NCI-H2081 (cell line): ENCODE data around the gene TKTL2.

Source experiments
- DNase-seq, 2 experiments: peaks; one replicate each; lab custom pipeline; 2025; lab: John Stamatoyannopoulos, UW

TKTL2 gene

GRCh38 chr4:163473576-163473975 lies at the start of gene TKTL2:
Gene TKTL2 (minus strand): TSS chr4:163473754. CDS start chr4:163473734, 20 bp downstream.
- DNase-seq = no peak

GRCh38 chr4:163515198-163515597 lies 41.6 kb upstream of the TKTL2 start:
- no peak for DNase-seq

GRCh38 chr4:163505374-163505773 lies 31.8 kb upstream of the TKTL2 start:
- DNase-seq = no peak

GRCh38 chr4:163500586-163500985 lies 27.0 kb upstream of the TKTL2 start:
- no peak for DNase-seq

GRCh38 chr4:163495900-163496299 lies 22.3 kb upstream of the TKTL2 start:
- no peak for DNase-seq

GRCh38 chr4:163494360-163495241 lies 21.0 kb upstream of the TKTL2 start, which contains the start of gene TMA16:
Gene TMA16 (plus strand): TSS chr4:163494690. CDS start chr4:163494802, 112 bp downstream.
- peak; percentile 80 to 93 for DNase-seq

GRCh38 chr4:163493643-163494359 lies 20.2 kb upstream of the TKTL2 start:
- DNase-seq = no peak

- DNase-seq = peak in 1 of 2 experiments; percentile 0
Measured at GRCh38 chr4:163492951-163493504, 19.5 kb upstream of the TKTL2 start.

GRCh38 chr4:163489929-163490328 lies 16.4 kb upstream of the TKTL2 start:
- DNase-seq = no peak

- DNase-seq = no peak
Measured at GRCh38 chr4:163486321-163486720, 12.8 kb upstream of the TKTL2 start.

GRCh38 chr4:163485589-163485988 lies 12.0 kb upstream of the TKTL2 start:
- no peak for DNase-seq

GRCh38 chr4:163484906-163485305 lies 11.4 kb upstream of the TKTL2 start:
- peak; percentile 4 to 27 for DNase-seq

GRCh38 chr4:163482190-163482589 lies 8.6 kb upstream of the TKTL2 start:
- DNase-seq = no peak

GRCh38 chr4:163476761-163477438 lies 3.3 kb upstream of the TKTL2 start:
- no peak for DNase-seq

GRCh38 chr4:163474027-163474426 lies 473 bp upstream of the TKTL2 start:
- no peak for DNase-seq

GRCh38 chr4:163473130-163473529 lies 424 bp downstream of the TKTL2 start:
- DNase-seq = no peak

- DNase-seq = no peak
Measured at GRCh38 chr4:163470391-163470790, 3.2 kb downstream of the TKTL2 start.

- DNase-seq = no peak
Measured at GRCh38 chr4:163467082-163467770, 6.3 kb downstream of the TKTL2 start.

- DNase-seq = no peak
Measured at GRCh38 chr4:163462556-163462955, 11.0 kb downstream of the TKTL2 start.

GRCh38 chr4:163448540-163449203 lies 24.9 kb downstream of the TKTL2 start:
- DNase-seq = no peak

GRCh38 chr4:163447481-163447880 lies 26.1 kb downstream of the TKTL2 start:
- DNase-seq = no peak
